ENCODE results near the gene EGFL7.

DNA sequence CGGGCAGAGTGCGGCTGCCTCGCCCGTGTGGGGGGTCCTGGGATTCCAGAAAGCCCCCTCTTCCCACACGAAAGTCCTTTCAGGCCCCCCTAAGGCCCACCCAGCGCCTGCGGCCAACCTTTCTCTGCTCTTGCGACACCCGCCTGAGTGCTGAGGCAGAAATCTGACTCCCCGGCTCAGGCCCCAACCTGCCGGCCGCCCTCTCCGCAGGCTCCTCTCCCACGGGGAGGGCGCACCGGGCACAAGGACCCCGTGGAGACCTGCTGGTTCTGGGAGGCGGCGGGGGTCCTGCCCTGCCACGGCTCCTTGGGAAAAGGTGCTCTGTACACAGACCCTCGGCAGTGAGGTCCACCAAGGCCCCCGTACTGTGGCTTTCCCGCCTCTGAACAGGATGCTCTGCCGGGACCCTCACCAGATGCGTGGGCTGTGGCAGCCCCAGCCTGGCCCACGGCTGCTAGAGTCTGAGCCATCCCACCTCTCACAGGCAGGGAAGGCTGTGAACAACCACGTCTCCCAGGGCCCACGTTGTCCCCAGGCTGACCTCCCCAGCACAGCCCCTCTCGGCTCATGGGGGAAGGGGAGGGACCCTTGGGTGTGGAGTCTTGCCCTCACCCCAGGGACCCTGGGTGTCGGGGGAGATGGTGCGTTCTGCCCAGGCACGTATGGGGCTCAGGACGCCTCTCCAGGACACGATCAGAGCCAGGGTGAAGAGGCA, 41.5 kb upstream of the EGFL7 start:
- no peak for TF ChIP-seq ZNF644 (CRISPR knock-in tag; IDR thresholded peaks at IDR 0.05; ENCODE audit: low read depth)
- TF ChIP-seq, protein P1, sequence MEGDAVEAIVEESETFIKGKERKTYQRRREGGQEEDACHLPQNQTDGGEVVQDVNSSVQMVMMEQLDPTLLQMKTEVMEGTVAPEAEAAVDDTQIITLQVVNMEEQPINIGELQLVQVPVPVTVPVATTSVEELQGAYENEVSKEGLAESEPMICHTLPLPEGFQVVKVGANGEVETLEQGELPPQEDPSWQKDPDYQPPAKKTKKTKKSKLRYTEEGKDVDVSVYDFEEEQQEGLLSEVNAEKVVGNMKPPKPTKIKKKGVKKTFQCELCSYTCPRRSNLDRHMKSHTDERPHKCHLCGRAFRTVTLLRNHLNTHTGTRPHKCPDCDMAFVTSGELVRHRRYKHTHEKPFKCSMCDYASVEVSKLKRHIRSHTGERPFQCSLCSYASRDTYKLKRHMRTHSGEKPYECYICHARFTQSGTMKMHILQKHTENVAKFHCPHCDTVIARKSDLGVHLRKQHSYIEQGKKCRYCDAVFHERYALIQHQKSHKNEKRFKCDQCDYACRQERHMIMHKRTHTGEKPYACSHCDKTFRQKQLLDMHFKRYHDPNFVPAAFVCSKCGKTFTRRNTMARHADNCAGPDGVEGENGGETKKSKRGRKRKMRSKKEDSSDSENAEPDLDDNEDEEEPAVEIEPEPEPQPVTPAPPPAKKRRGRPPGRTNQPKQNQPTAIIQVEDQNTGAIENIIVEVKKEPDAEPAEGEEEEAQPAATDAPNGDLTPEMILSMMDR (CRISPR knock-in tag; IDR thresholded peaks at IDR 0.05): no peak

Measured in HepG2 (cell line).